Measurements from ENCODE around the gene VARS1.

GRCh38 chr6:31836474-31837368, 41.2 kb upstream of the VARS1 start:
- no peak for TF ChIP-seq REST (IDR thresholded peaks at IDR 0.05)
- TF ChIP-seq CTCF (IDR thresholded peaks at IDR 0.05), result no peak
- TF ChIP-seq E2F6 (IDR thresholded peaks at IDR 0.05; ENCODE audit: borderline replicate concordance, low read depth), result no peak
- TF ChIP-seq TP53 (CRISPR knock-in tag; IDR thresholded peaks at IDR 0.05), result no peak
- TF ChIP-seq NR3C1 (IDR thresholded peaks at IDR 0.05), result no peak
- no peak for TF ChIP-seq NFE2L2 (conservative IDR thresholded peaks at IDR 0.05; ENCODE audit: low read length)
- no peak for TF ChIP-seq POLR2A (IDR thresholded peaks at IDR 0.05; ENCODE audit: low read length)
- no peak for TF ChIP-seq RAD21 (conservative IDR thresholded peaks at IDR 0.05 in 1 of 2, IDR thresholded peaks at IDR 0.05 in 1 of 2)
- no peak for TF ChIP-seq SMC3 (IDR thresholded peaks at IDR 0.05)
- TF ChIP-seq MAX (IDR thresholded peaks at IDR 0.05), result no peak
- TF ChIP-seq EP300 (IDR thresholded peaks at IDR 0.05), result no peak
- no peak for TF ChIP-seq PHF8 (IDR thresholded peaks at IDR 0.05; ENCODE audit: borderline replicate concordance, low read depth)
- TF ChIP-seq KDM1A (IDR thresholded peaks at IDR 0.05; ENCODE audit: low read depth), result no peak
- TF ChIP-seq JUN (IDR thresholded peaks at IDR 0.05), result no peak

Measured in A549 (cell line).